Lung (tissue), 16 donors: ENCODE measurements around the gene GGT5. TPM values are rescaled to one million over a fixed set of nuclear protein-coding genes. Genes with fewer than 3 reads are reported as not detected.
"Not testable (repeated sequence)": the region's sequence is repeated elsewhere in the genome, so short reads cannot be mapped to it uniquely, and the experiment has no call there.

Experiments used
- ATAC-seq: fragments of 200-7000 bp; cut with Tn5 transposase; one replicate; pipeline ENCODE4 v1.9.1; 2020; ENCODE audit warnings: moderate number of reproducible peaks; ENCODE audit not compliant: insufficient read depth, low FRiP score
- DNase-seq, 3 donors: peaks; one replicate each; pipeline ENCODE4 v3.0.0-alpha.2; 2013 to 2017
- H3K27ac ChIP-seq, 2 donors: one replicate each; pipeline ENCODE4 v1.5.1; 2013; ENCODE audit warnings: mild to moderate bottlenecking in 2 of 2, moderate library complexity in 2 of 2, control low read depth in 1 of 2, inconsistent platforms in 1 of 2, low read depth in 1 of 2, low read length in 1 of 2
- H3K27me3 ChIP-seq, 3 donors: one replicate each; pipeline ENCODE4 v1.5.1; 2013; ENCODE audit warnings: low read length in 2 of 3; ENCODE audit not compliant: control insufficient read depth in 3 of 3, insufficient read depth in 3 of 3
- H3K36me3 ChIP-seq, 4 donors: one replicate each; pipeline ENCODE4 v1.5.1; 2013; ENCODE audit warnings: low read length in 4 of 4, mild to moderate bottlenecking in 1 of 4, moderate library complexity in 1 of 4; ENCODE audit not compliant: control insufficient read depth in 4 of 4, insufficient read depth in 4 of 4
- H3K4me1 ChIP-seq, 5 donors: one replicate each; pipeline ENCODE4 v1.5.1; 2013; ENCODE audit warnings: low read length in 5 of 5, mild to moderate bottlenecking in 2 of 5, moderate library complexity in 1 of 5; ENCODE audit not compliant: control insufficient read depth in 5 of 5, insufficient read depth in 5 of 5
- H3K4me3 ChIP-seq: one replicate; pipeline ENCODE4 v1.5.1; 2013; ENCODE audit warnings: mild to moderate bottlenecking, control low read depth, moderate library complexity
- H3K9ac ChIP-seq, 2 donors: one replicate each; pipeline ENCODE4 v1.5.1; 2013; ENCODE audit warnings: low read length in 2 of 2, control low read depth in 1 of 2; ENCODE audit not compliant: insufficient read depth in 1 of 2
- H3K9me3 ChIP-seq, 4 donors: one replicate each; pipeline ENCODE4 v1.5.1; 2013; ENCODE audit warnings: low read length in 3 of 4, mild to moderate bottlenecking in 1 of 4, moderate library complexity in 1 of 4; ENCODE audit not compliant: control insufficient read depth in 4 of 4, insufficient read depth in 3 of 4
- WGBS, 2 donors: extraction: QIAGEN DNeasy Blood & Tissue Kit; methylation state at CpG; one replicate each; pipeline ENCODE4 v1.1.7; 2013; 5-methylcytosine and 5-hydroxymethylcytosine counted together
- long read RNA-seq, 5 donors: transcript quantifications; one replicate each; lab custom pipeline, GENCODE V29; 2026
- polyA plus RNA-seq, 2 donors: library from polyadenylated mRNA; stranded (reverse); fragments of 200-250 nt; gene quantifications; one replicate each; pipeline ENCODE4 v1.2.1, GENCODE V29; 2013
- total RNA-seq, 2 donors: library from RNA; depleted of rRNA in 1 of 2; stranded (reverse); fragments of >200 nt in 1 of 2; gene quantifications; one replicate each; pipeline ENCODE4 v1.2.1, GENCODE V29; 2014 to 2021
- TF ChIP-seq, protein P1 (sequence below): IDR thresholded peaks from 2 replicates; pipeline ENCODE4 v1.5.1; 2012; ENCODE audit warnings: mild to moderate bottlenecking; ENCODE audit errors: control extremely low read depth, extremely low read depth
- donor health status: control.
- donor health status: control.
- donor health status: Bipolar disorder and iron deficiency.
- donor health status: healthy.
- donor health status: DM: yes; HTN: yes; CAD: no.

GGT5 gene, protein sequence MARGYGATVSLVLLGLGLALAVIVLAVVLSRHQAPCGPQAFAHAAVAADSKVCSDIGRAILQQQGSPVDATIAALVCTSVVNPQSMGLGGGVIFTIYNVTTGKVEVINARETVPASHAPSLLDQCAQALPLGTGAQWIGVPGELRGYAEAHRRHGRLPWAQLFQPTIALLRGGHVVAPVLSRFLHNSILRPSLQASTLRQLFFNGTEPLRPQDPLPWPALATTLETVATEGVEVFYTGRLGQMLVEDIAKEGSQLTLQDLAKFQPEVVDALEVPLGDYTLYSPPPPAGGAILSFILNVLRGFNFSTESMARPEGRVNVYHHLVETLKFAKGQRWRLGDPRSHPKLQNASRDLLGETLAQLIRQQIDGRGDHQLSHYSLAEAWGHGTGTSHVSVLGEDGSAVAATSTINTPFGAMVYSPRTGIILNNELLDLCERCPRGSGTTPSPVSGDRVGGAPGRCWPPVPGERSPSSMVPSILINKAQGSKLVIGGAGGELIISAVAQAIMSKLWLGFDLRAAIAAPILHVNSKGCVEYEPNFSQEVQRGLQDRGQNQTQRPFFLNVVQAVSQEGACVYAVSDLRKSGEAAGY
- 10 to 100 TPM in 1 of 2 donors, 1 to 10 TPM in 1; 9.8 to 92.0 TPM for total RNA-seq
- 10 to 100 TPM; 50.7 to 58.7 TPM for polyA plus RNA-seq
- long read RNA-seq, donor 1, partial matches to known transcripts: 0 of 1 reads
- long read RNA-seq, donor 1, other reads (novel, unspliced or antisense): 0 of 1 reads
- long read RNA-seq, donor 2, full-length matches to known transcripts: 2 of 2 reads
- long read RNA-seq, donor 2, partial matches to known transcripts: 0 of 2 reads
- long read RNA-seq, donor 2, other reads (novel, unspliced or antisense): 0 of 2 reads
- long read RNA-seq, donor 3, partial matches to known transcripts: 0 of 1 reads
- long read RNA-seq, donor 3, other reads (novel, unspliced or antisense): 0 of 1 reads
- long read RNA-seq, donor 4, full-length matches to known transcripts: 1 of 1 reads
- long read RNA-seq, donor 4, partial matches to known transcripts: 0 of 1 reads
- long read RNA-seq, donor 4, other reads (novel, unspliced or antisense): 0 of 1 reads
- long read RNA-seq, donor 5, full-length matches to known transcripts: 2 of 2 reads
- long read RNA-seq, donor 5, partial matches to known transcripts: 0 of 2 reads
- long read RNA-seq, donor 5, other reads (novel, unspliced or antisense): 0 of 2 reads

DNA sequence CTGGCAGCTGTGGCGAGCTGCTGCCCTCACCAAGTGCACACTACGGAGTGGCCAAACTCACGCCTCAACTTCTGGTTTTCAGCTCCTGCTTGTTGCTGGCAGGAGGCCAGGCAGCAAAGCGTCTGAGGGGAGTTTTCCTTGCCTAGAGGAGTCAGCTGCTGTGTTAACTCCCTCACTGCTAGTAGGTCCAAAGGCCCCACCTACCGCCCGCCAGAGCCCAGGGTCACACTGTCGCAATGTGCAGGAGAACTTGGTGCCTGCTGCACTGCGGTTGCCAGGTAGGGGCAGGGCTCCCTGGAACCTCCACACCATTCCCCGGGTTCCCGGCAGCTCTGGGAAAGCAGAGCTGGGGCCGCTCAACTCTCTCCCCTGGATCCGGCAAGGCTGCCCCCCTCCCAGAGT, at the start of gene GGT5:
Gene GGT5 (minus strand): TSS at position 53 of the 402 bp plus-strand sequence. CDS start 357 bp downstream, outside the sequence.
- peak within 1 kb of the TSS; percentile 0 for H3K4me3 ChIP-seq
- H3K9ac ChIP-seq, H3K9me3 ChIP-seq, H3K27me3 ChIP-seq, H3K36me3 ChIP-seq, ATAC-seq: not testable (repeated sequence)
- peak within 1 kb of the TSS; percentile 82 to 84 for H3K27ac ChIP-seq
- peaks cover 0 to 53% (median 19%) of the 10 kb centered on the region in 5 donors for H3K4me1 ChIP-seq
- WGBS, 2 donors: 25 to 38% methylated on average over 8 to 12 of the region's 12 CpGs
- DNase-seq: peak; percentile 39 to 64 (median 44)

DNA sequence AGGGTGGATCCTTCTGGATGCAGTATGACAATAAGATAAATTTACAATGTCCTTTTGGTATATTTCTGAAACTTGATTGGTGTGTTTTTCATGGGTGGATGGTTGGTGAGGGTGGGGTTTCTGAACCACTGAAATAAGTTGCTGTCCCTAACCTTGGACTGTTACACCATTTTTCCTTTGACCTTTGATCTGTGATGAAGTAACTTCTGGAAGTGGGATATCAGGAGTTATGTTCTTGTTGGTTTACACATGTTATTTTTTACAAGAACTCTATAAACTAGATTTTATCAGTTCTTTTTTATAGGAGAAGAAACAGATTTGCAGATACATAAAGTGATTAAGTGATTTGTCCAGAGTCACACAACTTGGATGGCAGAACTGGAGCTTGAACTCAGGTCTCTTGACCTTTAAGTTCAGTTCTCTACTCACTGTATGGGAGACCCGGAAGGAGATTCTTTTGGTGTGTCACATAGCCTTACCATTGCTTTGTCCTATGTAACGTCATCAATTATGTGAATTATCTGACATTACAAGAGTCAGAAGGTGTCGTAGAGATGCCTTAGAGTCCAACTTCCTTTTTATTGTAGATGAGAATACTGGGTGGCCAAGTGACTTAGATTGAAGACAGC, 47.4 kb upstream of the GGT5 start:
- not testable (repeated sequence) for DNase-seq, ATAC-seq, H3K9me3 ChIP-seq, H3K27me3 ChIP-seq, H3K9ac ChIP-seq, H3K36me3 ChIP-seq, H3K4me3 ChIP-seq
- H3K4me1 ChIP-seq: peaks cover 6 to 35% (median 17%) of the 10 kb centered on the region in 5 donors
- peak overlapping the region; percentile 3 to 55 for H3K27ac ChIP-seq
- 87 to 91% methylated on average over 3 of the region's 3 CpGs for WGBS, 2 donors

DNA sequence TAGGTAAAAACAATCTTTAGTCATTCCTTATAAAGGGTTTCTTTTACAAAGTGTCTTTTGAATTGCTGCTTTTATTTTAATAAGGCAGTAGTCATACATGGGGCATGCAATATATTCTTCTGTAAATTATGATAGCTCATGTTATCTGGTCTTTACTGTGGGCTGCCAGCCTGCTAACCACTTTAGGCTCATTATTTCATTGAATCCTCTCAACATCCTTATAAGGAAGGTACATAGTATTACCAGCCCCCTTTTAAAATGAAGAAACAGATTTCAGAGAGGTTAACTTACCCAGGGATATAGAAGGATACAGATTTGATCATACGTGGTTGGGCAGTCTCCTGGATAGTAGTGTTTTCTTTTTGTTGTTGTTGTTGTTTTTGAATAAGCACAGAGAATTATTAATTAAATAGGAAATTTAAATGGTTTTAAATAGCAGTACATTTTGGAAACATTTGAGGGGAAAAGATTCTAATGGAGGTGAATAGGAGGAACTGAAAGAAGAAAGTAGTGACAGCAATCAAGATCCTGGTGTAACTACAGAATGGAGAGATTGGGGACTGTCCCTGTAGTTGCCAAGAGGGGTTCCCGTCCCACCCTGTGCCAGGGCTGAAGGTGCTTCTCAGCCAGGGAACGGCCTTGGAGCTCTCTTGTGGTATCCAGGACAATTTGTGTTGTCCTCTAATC, 46.8 kb upstream of the GGT5 start:
- Histone ChIP-seq H3K9ac (peak overlapping the region in 1 of 2 donors; percentile 23), H3K4me3 (no peak overlapping the region), H3K9me3 (no peaks in the 10 kb centered on the region), H3K27ac (peak overlapping the region; percentile 3 to 60), H3K27me3 (no peaks in the 10 kb centered on the region), H3K36me3 (no peaks in the 10 kb centered on the region), H3K4me1 (peaks cover 6 to 38% (median 18%) of the 10 kb centered on the region in 5 donors)
- TF ChIP-seq, protein P1, sequence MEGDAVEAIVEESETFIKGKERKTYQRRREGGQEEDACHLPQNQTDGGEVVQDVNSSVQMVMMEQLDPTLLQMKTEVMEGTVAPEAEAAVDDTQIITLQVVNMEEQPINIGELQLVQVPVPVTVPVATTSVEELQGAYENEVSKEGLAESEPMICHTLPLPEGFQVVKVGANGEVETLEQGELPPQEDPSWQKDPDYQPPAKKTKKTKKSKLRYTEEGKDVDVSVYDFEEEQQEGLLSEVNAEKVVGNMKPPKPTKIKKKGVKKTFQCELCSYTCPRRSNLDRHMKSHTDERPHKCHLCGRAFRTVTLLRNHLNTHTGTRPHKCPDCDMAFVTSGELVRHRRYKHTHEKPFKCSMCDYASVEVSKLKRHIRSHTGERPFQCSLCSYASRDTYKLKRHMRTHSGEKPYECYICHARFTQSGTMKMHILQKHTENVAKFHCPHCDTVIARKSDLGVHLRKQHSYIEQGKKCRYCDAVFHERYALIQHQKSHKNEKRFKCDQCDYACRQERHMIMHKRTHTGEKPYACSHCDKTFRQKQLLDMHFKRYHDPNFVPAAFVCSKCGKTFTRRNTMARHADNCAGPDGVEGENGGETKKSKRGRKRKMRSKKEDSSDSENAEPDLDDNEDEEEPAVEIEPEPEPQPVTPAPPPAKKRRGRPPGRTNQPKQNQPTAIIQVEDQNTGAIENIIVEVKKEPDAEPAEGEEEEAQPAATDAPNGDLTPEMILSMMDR: no peak
- WGBS, 2 donors: 77 to 91% methylated on average over 3 of the region's 3 CpGs
- DNase-seq (no peak), ATAC-seq (no peak)

DNA sequence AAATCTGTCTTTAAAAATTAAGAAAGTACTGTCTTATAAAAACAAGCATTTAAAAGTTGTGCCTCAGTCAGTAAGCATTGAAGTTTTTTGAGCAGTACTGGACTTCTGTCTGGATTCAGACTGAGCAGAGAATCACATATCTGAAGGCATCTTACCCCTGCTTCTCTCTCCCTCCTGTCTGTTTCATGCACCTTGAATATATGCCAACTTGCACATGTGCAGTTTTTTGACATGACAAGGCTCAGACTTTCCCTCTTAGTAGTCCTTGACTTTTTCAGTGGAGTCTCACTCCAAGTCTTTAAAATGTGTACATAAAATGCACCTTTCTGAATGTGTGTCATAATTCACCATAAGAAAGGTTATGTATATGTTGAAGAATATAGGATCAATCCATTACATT, 45.6 kb upstream of the GGT5 start:
- peak overlapping the region in 1 of 2 donors; percentile 78 for H3K27ac ChIP-seq
- H3K9me3 ChIP-seq: no peaks in the 10 kb centered on the region
- H3K4me1 ChIP-seq: peaks cover 6 to 50% (median 25%) of the 10 kb centered on the region in 5 donors
- no peak overlapping the region for H3K4me3 ChIP-seq
- ATAC-seq: no peak
- H3K27me3 ChIP-seq: no peaks in the 10 kb centered on the region
- no peaks in the 10 kb centered on the region for H3K36me3 ChIP-seq
- DNase-seq: no peak
- no peak overlapping the region for H3K9ac ChIP-seq
- TF ChIP-seq, protein P1: no peak
